Liver (tissue), 3 donors: ENCODE results near the gene DNM3.

Experiments
- CTCF ChIP-seq: fragments of 150-350 bp; IDR thresholded peaks from 2 replicates; pipeline ENCODE4 v1.5.1; 2017; ENCODE audit warnings: improper control_type of control experiment, low read depth, low read length; ENCODE audit not compliant: missing input control
- GABPA ChIP-seq, 2 donors: IDR thresholded peaks in 1 of 2; conservative IDR thresholded peaks in 1 of 2; 2 replicates each; pipeline ENCODE4 v1.6.1; 2016; ENCODE audit warnings: antibody characterized with exemption in 2 of 2, mild to moderate bottlenecking in 1 of 2, moderate library complexity in 1 of 2
- JUND ChIP-seq, 2 donors: IDR thresholded peaks; 2 replicates each; pipeline ENCODE4 v1.6.1; 2016; ENCODE audit warnings: antibody characterized with exemption in 2 of 2
- MAX ChIP-seq: IDR thresholded peaks from 2 replicates; pipeline ENCODE4 v1.6.1; 2016; ENCODE audit warnings: antibody characterized with exemption
- RAD21 ChIP-seq, 2 donors: IDR thresholded peaks; 2 replicates each; pipeline ENCODE4 v1.6.1; 2016; ENCODE audit warnings: antibody characterized with exemption in 2 of 2, mild to moderate bottlenecking in 2 of 2
- REST ChIP-seq: IDR thresholded peaks from 2 replicates; pipeline ENCODE4 v1.6.1; 2016; ENCODE audit warnings: antibody characterized with exemption, mild to moderate bottlenecking
- donor health status: healthy.
- donor health status: healthy.

- TF ChIP-seq REST (no peak), CTCF (no peak), GABPA (IDR thresholded peaks at IDR 0.05 in 1 of 2, conservative IDR thresholded peaks at IDR 0.05 in 1 of 2) (no peak), JUND (IDR thresholded peaks at IDR 0.05) (no peak), MAX (no peak), RAD21 (IDR thresholded peaks at IDR 0.05) (no peak)
These were observed 590.5 kb downstream of the DNM3 start for GRCh38 chr1:172431721-172432192.
